ENCODE measurements around the gene EML6.

Gene EML6

DNA sequence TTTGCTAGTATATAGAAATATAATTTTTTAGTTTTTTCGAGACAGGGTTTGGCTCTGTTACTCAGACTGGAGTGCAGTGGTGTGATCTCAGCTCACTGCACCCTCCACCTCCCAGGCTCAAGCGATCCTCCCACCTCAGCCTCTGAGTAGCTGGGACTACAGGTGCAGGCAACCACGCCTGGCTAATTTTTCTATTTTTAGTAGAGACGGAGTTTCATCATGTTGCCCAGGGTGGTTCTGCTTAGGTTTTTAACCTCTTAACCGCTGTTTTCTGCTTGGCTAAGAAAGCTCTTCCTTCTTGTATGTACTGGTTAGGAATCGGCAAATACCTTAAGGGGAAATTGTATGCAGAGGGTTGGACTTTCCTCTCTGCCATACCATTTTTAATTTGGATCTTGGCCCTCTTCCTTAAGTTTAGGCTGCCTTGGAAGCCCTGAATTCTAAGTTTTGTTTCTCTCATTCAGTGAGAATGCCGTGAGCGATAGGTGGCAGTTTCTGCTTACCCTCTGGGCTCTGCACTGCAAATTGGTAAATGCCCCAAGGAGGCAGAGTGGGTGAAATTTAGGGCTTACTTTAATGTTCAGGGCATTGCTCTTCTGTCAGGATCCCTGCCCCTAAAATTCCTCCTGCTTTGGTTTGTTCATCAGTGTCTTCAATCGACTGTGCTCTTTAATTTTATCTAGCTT lies 32.3 kb downstream of the EML6 start:
- no peak for DNase-seq (ENCODE audit: low read depth in 2 of 3, low spot score in 1 of 3)

DNA sequence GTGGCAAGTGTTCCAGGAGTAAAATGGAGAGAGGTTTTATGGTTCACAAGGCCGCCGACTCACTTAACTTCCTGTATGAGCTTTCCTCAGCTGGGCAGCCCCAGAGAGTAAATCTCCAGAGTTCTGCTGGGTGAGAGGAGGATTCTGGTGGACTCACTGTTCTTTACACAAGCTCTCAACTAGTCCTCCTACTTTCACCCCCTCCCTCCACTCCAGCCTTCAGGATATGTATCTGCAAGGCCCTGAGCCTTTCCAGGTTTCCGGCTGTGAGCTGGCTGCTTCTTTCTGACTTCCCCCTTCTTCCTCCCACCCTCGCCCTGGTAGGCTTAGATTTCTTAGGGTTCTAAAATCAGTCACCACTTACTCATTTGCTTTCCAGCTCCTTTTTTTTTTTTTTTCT lies 34.0 kb downstream of the EML6 start:
- no peak for DNase-seq (ENCODE audit: low read depth in 2 of 3, low spot score in 1 of 3)

DNA sequence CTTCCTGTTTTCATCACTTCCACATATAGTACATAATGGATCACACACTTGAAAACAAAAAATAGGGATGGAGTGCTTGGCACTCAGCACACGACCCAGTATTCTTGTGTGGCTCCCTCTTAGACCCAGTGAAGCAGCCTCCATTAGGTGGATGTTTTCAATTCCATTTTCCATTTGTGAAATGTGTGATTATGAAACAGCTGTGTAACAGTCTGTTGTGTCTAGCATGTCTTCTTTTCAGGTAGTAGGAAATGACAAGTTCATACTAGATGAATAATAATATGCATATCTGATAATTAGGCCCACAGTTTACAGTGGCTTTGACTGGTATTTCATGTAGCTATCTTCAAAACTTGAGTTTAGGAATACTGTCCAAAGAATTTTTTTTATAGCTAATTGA lies 35.5 kb downstream of the EML6 start:
- DNase-seq (ENCODE audit: low read depth in 2 of 3, low spot score in 1 of 3): no peak

DNA sequence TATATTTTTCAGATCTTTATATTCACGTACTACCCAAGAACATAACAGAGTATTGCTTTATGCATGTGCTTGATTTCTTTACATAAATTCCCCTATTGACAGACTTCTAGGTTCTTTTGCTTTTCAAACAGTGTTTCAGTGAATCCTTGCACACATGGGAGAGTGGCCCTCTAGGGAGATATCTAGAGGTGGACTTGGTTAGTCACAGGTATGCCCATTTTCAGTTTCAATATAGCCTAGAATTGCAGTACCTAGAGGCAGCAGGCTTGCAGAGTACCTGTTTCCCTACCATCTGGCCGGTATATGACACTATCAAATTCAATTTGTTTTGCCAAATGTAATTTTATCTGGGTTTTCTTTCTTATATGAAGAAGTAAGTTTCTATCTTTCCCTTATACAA lies 36.8 kb downstream of the EML6 start:
- no peak for DNase-seq (ENCODE audit: low read depth in 2 of 3, low spot score in 1 of 3)

DNA sequence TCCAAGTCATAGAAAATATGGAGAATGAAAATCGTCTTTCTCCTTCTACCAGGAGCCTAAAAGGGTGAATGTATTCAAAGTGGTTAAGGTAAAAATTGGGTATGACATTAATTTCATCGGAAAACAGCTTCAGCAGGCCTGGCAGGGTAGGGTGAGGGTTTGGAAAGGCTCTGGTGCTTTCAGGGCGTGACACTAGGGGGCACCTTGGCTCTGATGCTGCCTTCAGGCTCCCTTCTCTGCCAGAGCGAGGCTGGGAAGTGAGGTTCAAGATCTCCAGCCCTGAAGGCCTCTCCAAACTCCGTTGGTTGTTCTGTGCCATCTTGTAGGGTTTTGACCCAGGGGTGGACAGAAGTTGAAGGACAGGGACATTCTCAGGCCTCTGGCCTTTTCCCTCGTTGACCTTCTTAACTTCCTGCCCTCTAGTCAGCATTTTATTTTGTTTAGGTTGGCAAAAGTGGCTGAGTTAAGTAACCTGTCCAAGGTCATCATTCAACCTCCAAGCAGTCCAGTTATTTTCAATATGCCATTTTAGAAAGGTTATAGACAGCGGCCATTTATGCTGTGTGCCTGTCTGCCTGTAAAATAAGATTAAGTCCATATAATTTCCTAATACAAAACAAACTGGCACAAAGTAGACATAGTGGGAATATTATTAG lies 40.3 kb downstream of the EML6 start:
- DNase-seq (ENCODE audit: low read depth in 2 of 3, low spot score in 1 of 3): no peak

DNA sequence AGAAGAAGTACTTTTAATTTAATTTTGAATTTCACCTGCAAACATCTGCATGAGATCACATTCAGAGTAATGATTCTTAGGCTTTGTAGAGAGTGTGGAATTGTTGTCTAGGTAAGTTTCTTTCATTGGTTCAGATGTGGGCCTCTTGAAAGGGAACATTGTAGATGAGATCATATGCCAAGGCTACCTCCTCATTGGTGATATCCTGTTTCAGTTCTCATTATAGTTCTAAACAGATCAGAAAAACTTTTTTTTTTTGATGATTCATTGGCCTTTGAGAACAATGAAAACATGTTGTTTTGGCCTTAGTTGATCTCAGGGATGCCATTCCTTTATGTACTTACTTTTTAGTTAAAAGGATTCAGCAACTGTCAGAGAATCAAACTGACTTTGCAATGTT lies 44.5 kb downstream of the EML6 start:
- DNase-seq (ENCODE audit: low read depth in 2 of 3, low spot score in 1 of 3): no peak

DNA sequence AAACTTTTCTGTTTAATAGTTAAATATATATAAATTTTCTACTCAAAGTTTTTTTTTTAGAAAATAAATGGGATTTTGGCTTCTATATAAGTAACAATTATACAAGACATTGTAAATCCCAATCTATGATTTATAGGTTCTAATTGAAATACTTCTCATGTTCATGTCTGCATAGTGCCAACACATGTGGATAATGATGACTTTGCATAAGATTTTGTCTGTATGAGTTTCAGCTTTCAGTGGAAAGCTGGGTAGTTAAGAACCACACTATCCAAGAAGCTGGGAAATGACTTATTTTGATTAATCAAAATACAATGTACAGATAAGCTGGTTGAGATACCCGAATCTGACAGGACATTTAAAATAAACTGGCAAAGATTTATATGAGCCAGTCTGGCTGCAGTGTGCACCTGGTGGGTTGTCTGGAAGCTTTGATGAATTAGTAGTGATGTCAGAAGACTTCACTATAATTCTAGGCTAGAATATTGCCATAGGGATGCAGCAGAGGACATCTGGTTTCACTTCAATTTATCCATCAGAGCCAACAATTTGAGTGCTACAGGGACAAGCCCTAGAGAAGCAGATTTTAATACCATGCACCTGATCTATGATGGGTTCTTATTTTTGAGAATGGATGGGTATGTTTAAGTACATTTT lies 45.4 kb downstream of the EML6 start:
- no peak for DNase-seq (ENCODE audit: low read depth in 2 of 3, low spot score in 1 of 3)

DNA sequence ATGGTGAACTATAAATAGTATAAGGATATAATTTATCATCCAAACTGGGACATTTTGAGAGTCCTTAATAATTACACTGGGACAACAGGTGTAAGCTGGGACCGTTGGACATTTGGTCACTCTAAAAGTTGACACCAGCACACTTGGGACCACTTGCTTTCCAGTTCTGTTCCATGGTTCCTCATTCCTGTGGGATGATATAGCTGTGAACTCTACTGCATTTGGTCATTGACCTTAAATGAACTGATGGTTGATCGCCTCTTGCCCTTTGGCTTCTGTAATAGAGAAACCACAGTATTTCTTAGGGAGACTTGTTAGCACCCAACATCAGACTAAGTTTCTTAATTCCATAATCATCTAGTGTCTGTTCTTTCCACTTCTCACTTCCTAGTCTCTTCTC lies 46.7 kb downstream of the EML6 start:
- DNase-seq (ENCODE audit: low read depth in 2 of 3, low spot score in 1 of 3): no peak

DNA sequence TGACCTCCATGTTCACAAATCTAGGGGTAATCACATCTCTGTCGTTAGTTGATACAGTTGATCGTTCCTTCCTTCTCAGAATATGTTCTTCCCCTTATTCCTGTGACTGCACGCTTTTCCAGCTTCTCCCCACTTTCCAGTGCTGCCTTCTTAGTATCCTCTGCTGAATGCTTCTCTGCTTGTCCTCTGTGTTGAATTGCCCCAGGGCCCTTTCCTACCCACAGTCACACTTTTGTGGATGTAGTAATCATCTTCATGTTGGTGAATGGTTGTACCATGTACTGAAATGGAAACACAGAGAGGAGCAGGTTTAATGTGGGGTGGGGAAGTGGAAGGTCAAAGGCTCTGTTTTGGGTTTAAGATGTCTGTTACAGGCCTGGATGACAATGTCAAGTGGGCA lies 47.2 kb downstream of the EML6 start:
- DNase-seq (ENCODE audit: low read depth in 2 of 3, low spot score in 1 of 3): no peak

DNA sequence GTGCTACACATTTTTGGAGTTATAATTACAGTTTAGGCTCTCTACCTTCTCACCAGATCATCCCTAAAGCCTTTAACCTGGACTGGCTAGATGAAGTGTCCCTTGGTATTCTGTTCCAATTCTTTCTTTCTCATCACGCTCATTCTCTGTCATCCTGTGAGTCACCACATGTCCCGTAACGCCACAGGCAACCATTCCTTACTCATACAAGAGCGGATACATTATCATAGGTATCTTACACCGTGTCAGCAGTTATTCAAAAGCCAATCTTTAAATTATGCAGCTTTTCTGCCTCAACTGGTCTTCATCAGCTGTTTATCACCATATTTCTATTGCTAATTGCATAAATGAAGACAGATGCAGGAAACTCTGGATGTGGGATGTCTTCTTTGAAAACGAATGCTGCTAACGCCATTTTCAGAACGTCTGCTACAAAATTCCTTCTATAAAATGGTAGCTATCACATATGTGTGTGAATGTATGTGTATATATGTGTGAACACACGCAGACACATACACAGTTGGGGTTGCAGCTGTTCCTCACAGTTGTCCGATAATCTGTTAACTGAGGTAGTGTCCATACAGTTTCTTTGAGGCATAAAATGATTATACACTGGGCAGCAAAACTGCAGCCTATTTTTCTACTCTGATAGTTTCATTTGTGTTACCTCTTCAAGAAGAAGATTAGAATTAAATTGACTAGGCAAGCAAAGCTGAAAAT lies 47.9 kb downstream of the EML6 start:
- DNase-seq (ENCODE audit: low read depth in 2 of 3, low spot score in 1 of 3): no peak

DNA sequence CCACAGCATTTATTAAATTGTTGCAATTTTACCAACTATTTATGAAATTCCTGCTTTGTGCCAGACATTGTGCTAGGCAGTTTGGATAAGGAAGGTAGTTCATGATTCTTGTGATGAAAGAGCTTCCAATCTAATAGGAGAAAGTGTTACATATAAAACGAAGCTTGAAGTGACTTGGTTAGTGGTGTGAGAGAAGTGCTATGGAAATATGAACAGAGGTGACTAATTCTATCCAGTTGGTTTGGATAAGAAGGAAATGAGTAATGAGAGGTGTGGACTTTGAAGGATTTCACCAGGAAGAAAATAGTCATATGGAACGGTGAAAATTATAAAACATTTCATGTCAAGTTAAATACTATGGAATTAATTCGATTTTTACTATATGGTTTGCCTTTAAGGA lies 48.6 kb downstream of the EML6 start:
- DNase-seq (ENCODE audit: low read depth in 2 of 3, low spot score in 1 of 3): no peak

DNA sequence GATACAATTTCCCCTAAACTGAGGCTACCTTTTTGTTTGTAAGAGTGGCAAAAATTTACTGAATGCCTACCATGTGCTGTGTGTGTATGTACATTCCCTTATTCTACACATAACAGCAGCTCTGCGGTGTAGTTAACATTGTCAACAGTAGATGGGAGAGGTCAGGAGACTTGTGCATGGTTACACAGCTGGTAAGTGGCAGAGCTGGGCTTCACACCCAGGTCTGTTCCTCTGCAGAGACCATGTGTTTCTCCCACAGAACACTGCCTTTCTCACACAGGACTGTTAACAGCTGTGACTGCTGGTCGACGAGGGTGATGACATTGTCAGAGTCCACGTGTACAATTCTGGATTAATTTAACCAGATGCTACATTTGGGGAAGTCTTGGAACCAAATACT lies 49.1 kb downstream of the EML6 start:
- no peak for DNase-seq (ENCODE audit: low read depth in 2 of 3, low spot score in 1 of 3)

DNA sequence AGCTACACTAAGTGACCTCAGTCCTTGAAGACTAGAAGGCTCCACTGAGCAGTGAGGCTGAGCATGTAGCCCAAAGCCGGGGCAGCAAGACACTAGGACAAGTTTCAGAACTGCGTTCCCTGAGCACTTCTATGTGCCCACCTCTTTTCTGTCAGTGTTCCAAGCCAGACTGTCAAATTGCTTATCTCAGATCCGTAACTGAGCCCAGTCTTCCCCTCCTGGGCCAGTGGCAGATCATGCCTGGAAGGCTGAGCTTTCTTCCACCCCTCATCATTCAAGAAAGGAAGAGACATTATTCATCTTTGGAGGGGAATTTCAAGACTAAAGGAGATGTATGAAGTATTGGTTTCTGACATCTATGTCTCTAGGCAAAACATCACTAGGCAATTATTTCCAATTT lies 49.8 kb downstream of the EML6 start:
- DNase-seq (ENCODE audit: low read depth in 2 of 3, low spot score in 1 of 3): no peak

DNA sequence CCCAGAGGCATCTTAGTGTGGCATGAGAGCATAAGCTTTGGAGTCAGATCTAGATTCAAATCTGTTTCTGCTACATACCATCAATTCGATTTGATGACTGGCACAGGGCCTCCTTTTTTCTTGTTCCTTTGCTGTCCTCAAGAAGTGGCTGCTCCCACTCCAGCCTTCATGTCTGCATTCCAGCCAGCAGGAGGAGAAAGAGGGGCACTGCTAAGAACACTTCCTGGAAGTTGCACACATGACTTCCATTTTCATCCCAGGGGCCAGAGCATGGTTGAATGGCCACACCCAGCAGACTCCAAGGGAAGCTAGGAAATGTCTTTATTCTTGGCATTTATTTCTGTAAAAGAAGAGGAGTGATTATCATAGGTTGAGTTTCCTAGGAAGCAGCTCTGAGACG lies 50.4 kb downstream of the EML6 start:
- no peak for DNase-seq (ENCODE audit: low read depth in 2 of 3, low spot score in 1 of 3)

DNA sequence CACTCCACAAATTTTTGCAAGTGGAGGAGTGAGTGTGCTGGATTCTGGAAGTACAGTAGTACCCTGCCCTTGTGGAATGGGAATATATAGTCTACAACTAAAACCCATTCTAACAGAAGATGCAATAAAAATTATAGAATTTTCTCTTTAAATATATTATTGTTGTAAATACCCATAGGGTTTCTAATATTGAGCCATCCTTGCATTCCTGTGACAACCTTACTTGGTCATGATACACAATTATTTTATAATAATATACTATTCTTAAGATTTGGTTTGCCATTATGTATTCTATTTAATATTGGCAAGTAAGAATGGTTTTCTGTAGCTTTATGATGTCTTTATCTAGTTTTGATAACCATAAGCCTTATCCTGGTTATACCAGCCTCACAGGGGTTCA lies 52.2 kb downstream of the EML6 start:
- no peak for DNase-seq (ENCODE audit: low read depth in 2 of 3, low spot score in 1 of 3)

DNA sequence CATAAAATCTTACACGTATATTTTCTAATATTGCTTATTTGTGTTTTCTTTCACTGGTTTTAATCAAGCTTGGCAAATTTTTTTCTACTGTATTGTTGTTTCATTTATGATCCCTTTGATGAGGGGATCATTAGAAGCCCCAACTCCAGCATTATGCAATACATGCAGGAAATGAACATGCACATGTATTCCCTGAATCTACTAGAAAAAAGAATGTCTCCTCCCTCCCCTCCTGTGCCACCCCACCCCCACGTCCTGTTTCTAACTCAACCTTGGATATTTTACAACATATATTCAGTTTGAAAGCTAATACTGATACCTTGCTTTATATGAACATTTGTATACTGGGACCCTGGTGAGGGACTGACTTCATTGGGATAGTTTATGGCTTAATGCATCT lies 53.0 kb downstream of the EML6 start:
- no peak for DNase-seq (ENCODE audit: low read depth in 2 of 3, low spot score in 1 of 3)

DNA sequence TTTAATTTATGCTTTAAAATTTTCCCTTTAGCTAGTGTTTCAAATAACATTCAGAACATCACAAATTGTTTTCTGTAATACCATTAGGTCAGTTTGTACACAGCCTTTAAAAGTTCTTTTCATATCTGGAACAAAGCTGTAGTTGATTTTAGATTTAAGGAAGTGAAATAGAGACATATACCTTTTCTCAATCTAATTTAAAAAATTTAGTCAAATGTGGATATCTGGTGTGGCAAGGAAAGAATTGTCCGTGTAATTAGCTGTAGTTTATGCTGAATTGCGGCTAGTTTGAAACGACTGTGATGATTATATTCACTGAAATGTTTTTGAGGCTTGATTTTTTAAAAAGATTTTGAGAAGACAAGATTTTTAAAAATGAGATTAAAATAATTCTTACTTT lies 59.9 kb downstream of the EML6 start:
- DNase-seq (ENCODE audit: low read depth in 2 of 3, low spot score in 1 of 3): no peak

DNA sequence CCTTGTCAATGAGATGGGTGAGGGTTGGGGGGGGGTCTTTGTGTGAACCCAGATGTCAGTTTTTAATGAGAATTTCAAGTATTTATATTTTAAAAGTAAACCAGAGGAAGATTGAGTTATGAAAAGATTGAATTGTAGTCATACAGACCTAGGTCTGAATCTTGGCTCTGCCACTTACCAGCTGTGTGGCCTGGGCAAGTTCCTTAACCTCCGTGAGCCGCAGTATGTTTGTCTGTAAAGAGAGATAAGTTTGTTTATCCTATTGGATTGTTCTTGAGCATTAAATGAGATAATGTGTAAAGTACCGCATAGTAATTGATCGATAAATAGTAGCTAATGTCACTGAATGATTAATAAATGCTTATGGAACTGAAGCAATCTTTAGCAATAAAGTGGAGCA lies 63.8 kb downstream of the EML6 start:
- DNase-seq (ENCODE audit: low read depth in 2 of 3, low spot score in 1 of 3): no peak

DNA sequence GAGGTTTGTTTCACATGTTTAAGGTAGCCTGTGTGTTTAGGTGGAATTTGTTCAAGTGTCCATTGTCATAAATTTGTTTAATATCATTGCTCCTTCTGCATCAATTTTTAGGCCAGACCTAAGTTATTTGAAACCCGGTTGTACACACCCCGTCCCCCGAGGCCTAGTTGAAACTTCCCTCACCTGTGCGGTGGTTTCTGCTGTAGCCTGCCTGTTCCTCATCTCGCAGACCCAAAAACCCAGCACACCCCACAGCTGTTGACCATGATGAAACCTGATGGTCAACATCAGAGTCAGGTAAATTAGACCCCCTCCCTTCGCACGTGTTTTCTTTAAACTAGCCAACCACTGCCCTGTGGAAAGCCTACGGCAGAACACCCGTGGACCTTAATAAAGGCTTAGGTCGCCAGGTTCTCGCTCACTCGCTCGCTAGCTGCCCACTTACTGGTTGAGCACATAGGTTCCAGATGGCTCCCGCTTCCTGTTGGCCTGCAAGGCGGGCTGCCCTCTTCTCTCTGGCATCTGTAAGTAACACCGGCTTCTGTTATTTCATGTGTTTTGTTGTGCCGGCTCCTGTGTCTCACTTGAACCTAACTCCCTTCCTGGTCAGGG lies 64.4 kb downstream of the EML6 start:
- DNase-seq (ENCODE audit: low read depth in 2 of 3, low spot score in 1 of 3): no peak

DNA sequence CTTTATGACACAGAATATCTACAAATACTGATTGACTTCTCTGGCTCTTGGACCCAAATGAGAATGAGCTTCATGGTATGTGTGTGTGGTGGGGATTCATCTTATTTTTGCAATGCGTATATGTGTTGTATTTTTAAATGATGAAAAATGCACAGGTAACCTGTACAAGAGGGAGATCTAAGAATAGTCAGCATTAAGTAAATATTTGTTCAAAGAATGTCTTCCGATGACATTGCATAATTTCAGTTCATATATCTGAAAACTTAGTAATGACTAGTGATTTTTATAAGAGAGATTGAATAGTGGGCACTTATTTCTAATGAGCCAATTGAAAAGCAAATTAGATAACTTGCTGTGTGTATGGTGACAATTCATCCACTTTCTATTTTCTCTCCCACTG lies 66.4 kb downstream of the EML6 start:
- DNase-seq (ENCODE audit: low read depth in 2 of 3, low spot score in 1 of 3): no peak

DNA sequence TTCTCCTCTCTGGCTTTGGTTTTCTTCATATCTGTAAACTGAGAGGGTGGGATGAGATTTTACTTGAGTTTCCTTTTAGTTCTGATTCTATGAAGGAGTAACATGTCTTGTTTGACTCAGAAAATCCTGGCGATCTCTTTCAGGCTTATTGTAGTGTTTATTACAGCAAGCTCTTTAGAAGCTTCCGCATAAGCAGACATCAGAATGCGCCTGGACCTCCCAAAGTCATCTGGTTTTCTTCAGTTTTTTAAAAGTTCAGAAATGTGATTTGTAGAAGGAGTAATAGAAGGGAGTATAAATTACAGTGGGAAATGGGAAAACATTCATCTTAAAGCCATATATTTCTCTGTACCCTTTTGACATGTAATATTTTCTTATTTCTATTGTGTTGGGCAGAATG lies 68.4 kb downstream of the EML6 start:
- DNase-seq (ENCODE audit: low read depth in 2 of 3, low spot score in 1 of 3): no peak

DNA sequence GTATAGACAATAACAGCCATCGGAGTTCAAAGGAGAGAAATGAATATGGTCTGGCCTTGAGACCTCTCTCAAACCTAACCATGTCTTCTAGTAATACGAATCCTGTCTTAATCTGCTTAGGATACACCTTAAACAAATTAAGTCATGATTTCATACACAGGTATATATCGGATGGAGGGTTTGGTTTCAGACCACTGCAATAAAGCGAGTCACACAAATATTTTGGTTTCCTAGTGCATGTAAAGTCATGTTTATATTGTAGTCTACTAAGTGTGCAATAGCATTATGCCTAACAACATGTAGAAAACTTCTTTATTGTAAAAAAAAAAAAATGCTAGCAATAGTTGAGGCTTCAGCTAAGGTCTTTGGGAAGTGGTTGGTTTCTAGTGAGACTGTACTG lies 73.8 kb downstream of the EML6 start:
- DNase-seq (ENCODE audit: low read depth in 2 of 3, low spot score in 1 of 3): no peak
